HEK293 (cell line): ENCODE data around the gene CCNK.

Source experiments
- CTCF ChIA-PET: fragments of 350-600 bp; formaldehyde crosslinking; extraction: SDS; loops from one replicate; lab custom pipeline; 2021; ENCODE audit warnings: antibody characterized with exemption; lab: Yijun Ruan, JAX
- POLR2A ChIA-PET: fragments of 300-600 bp; formaldehyde crosslinking; extraction: SDS; loops from one replicate; lab custom pipeline; 2020; ENCODE audit warnings: antibody characterized with exemption, inconsistent platforms; lab: Yijun Ruan, JAX
- H3K27ac ChIP-seq: fragments of 200-500 bp; sonication (Bioruptor generic); 2 replicates; pipeline ENCODE4 v1.5.1; 2014; ENCODE audit warnings: low read depth, low read length, control low read depth, inconsistent platforms; ENCODE audit errors: extremely low read depth
- H3K36me3 ChIP-seq, 2 experiments: fragments of 200-500 bp in 1 of 2; sonication (Bioruptor generic) in 1 of 2; 1 replicate in 1 of 2; 2 replicates in 1 of 2; pipeline ENCODE4 v1.5.1; 2014 to 2017; ENCODE audit warnings: inconsistent platforms in 2 of 2, low read length in 2 of 2; ENCODE audit not compliant: control insufficient read depth in 2 of 2, insufficient read depth in 1 of 2
- H3K4me1 ChIP-seq: fragments of 200-500 bp; sonication (Bioruptor generic); 2 replicates; pipeline ENCODE4 v1.5.1; 2014; ENCODE audit warnings: mild to moderate bottlenecking, low read length, inconsistent platforms; ENCODE audit not compliant: control insufficient read depth, insufficient read depth
- H3K4me3 ChIP-seq: 2 replicates; pipeline ENCODE4 v1.5.1; 2011; ENCODE audit warnings: low read depth, mild to moderate bottlenecking, control low read depth, low read length, moderate library complexity
- H3K9me3 ChIP-seq: fragments of 200-500 bp; sonication (Bioruptor generic); 2 replicates; pipeline ENCODE4 v1.5.1; 2014; ENCODE audit warnings: low read depth, low read length, inconsistent platforms; ENCODE audit not compliant: control insufficient read depth, insufficient read depth
- ELK4 ChIP-seq: IDR thresholded peaks from 2 replicates; pipeline ENCODE4 v1.6.1; 2011; ENCODE audit warnings: mild to moderate bottlenecking, low read depth, low read length, borderline replicate concordance
- GLIS2 ChIP-seq: fragments of 450-650 bp; formaldehyde crosslinking; IDR thresholded peaks from 2 replicates; pipeline ENCODE4 v1.5.1; 2016; ENCODE audit warnings: missing biosample characterization, missing genetic modification characterization
- OSR2 ChIP-seq: fragments of 450-650 bp; formaldehyde crosslinking; IDR thresholded peaks from 2 replicates; pipeline ENCODE4 v1.5.1; 2016; ENCODE audit warnings: missing biosample characterization, missing genetic modification characterization
- PRDM6 ChIP-seq: fragments of 450-650 bp; formaldehyde crosslinking; IDR thresholded peaks from 2 replicates; pipeline ENCODE4 v1.5.1; 2017; ENCODE audit warnings: missing biosample characterization, missing genetic modification characterization
- SP2 ChIP-seq: fragments of 450-650 bp; formaldehyde crosslinking; IDR thresholded peaks from 2 replicates; pipeline ENCODE4 v1.5.1; 2016; ENCODE audit warnings: missing biosample characterization, missing genetic modification characterization
- SP7 ChIP-seq: fragments of 450-650 bp; formaldehyde crosslinking; IDR thresholded peaks from 2 replicates; pipeline ENCODE4 v1.5.1; 2016; ENCODE audit warnings: missing biosample characterization, missing genetic modification characterization
- ZNF274 ChIP-seq, 2 experiments: fragments of 200-500 bp in 1 of 2; fragments of 450-650 bp in 1 of 2; sonication (Bioruptor generic) in 1 of 2; formaldehyde crosslinking in 1 of 2; IDR thresholded peaks; 2 replicates each; pipeline versions ENCODE4 v1.5.1 to v1.6.1; 2014 to 2016; ENCODE audit warnings: borderline replicate concordance in 1 of 2, inconsistent platforms in 1 of 2, low read length in 1 of 2, missing biosample characterization in 1 of 2, missing genetic modification characterization in 1 of 2
- ZNF394 ChIP-seq: fragments of 450-650 bp; formaldehyde crosslinking; IDR thresholded peaks from 2 replicates; pipeline ENCODE4 v1.5.1; 2016; ENCODE audit warnings: missing biosample characterization, missing genetic modification characterization, mild to moderate bottlenecking, moderate library complexity, borderline replicate concordance
- ZNF501 ChIP-seq: fragments of 450-650 bp; formaldehyde crosslinking; IDR thresholded peaks from 2 replicates; pipeline ENCODE4 v1.5.1; 2016; ENCODE audit warnings: missing biosample characterization, missing genetic modification characterization
- ZNF510 ChIP-seq: fragments of 450-650 bp; formaldehyde crosslinking; IDR thresholded peaks from 2 replicates; pipeline ENCODE4 v1.5.1; 2018; ENCODE audit warnings: mild to moderate bottlenecking, missing genetic modification characterization, missing biosample characterization; ENCODE audit not compliant: insufficient replicate concordance
- ZNF610 ChIP-seq: fragments of 450-650 bp; formaldehyde crosslinking; IDR thresholded peaks from 2 replicates; pipeline ENCODE4 v1.5.1; 2016; ENCODE audit warnings: missing biosample characterization, missing genetic modification characterization, borderline replicate concordance
- ZNF623 ChIP-seq: fragments of 450-650 bp; formaldehyde crosslinking; IDR thresholded peaks from 2 replicates; pipeline ENCODE4 v1.5.1; 2016; ENCODE audit warnings: missing biosample characterization, missing genetic modification characterization
- ZNF624 ChIP-seq: fragments of 450-650 bp; formaldehyde crosslinking; IDR thresholded peaks from 2 replicates; pipeline ENCODE4 v1.5.1; 2017; ENCODE audit warnings: missing biosample characterization, missing genetic modification characterization
- ZNF664 ChIP-seq: fragments of 450-650 bp; formaldehyde crosslinking; IDR thresholded peaks from 2 replicates; pipeline ENCODE4 v1.5.1; 2016; ENCODE audit warnings: missing biosample characterization, missing genetic modification characterization
- ZNF704 ChIP-seq: fragments of 450-650 bp; formaldehyde crosslinking; IDR thresholded peaks from 2 replicates; pipeline ENCODE4 v1.5.1; 2016; ENCODE audit warnings: missing biosample characterization, missing genetic modification characterization

The CCNK gene

GRCh38 chr14:99461411-99462085, 19.7 kb upstream of the CCNK start:
- H3K36me3 ChIP-seq: peaks cover 7 to 48% of the 10 kb centered on the region in 2 experiments
- TF ChIP-seq ZNF664 (tag by site-specific recombination): peak; percentile 81; the same call in 1 of the 2 replicates
- TF ChIP-seq ZNF394 (tag by site-specific recombination): no peak
- TF ChIP-seq, all 188 proteins: peak for 1
- H3K27ac ChIP-seq: no peak overlapping the region
- no peak overlapping the region for H3K4me3 ChIP-seq
- H3K4me1 ChIP-seq: no peaks in the 10 kb centered on the region
- CTCF ChIA-PET: interaction anchor here (0.6 to 1.7 kb wide), 7 partner anchors 13 to 72 kb away, joined by 3 to 6 read pairs (median 3); no protein-coding TSS in a partner anchor
- POLR2A ChIA-PET: no interaction called here
- no peaks in the 10 kb centered on the region for H3K9me3 ChIP-seq

GRCh38 chr14:99462210-99462609, 19.0 kb upstream of the CCNK start:
- TF ChIP-seq ZNF704 (tag by site-specific recombination) (no peak), ZNF510 (tag by site-specific recombination) (no peak), SP2 (tag by site-specific recombination) (no peak)
- Histone ChIP-seq H3K36me3 (peaks cover 7 to 42% of the 10 kb centered on the region in 2 experiments), H3K4me1 (peaks cover 2% of the 10 kb centered on the region; the same call in 1 of the 2 replicates), H3K4me3 (no peak overlapping the region), H3K9me3 (no peaks in the 10 kb centered on the region), H3K27ac (no peak overlapping the region)
- ChIA-PET POLR2A (no interaction called here), CTCF (interaction anchor here (1.2 to 1.7 kb wide), 2 partner anchors 13 to 73 kb away, joined by 3 to 6 read pairs; no protein-coding TSS in a partner anchor)

GRCh38 chr14:99463974-99464373, 17.2 kb upstream of the CCNK start:
- Histone ChIP-seq H3K4me1 (peaks cover 8% of the 10 kb centered on the region), H3K9me3 (no peaks in the 10 kb centered on the region), H3K4me3 (no peak overlapping the region), H3K36me3 (peaks cover 4 to 30% of the 10 kb centered on the region in 2 experiments; a peak in 2 of 3 replicates), H3K27ac (no peak overlapping the region)
- POLR2A ChIA-PET: no interaction called here
- CTCF ChIA-PET: interaction anchor here (1.5 kb wide), 1 partner anchor 8 kb away, joined by 6 read pairs; no protein-coding TSS in a partner anchor
- TF ChIP-seq ZNF623 (tag by site-specific recombination): no peak
- TF ChIP-seq ZNF274 (IDR thresholded peaks at IDR 0.05; ENCODE audit: low read length): no peak
- TF ChIP-seq ZNF274 (tag by site-specific recombination; IDR thresholded peaks at IDR 0.05; ENCODE audit: borderline replicate concordance): no peak
- no peak for TF ChIP-seq OSR2
- no peak for TF ChIP-seq ELK4
- TF ChIP-seq SP7 (tag by site-specific recombination): no peak
- TF ChIP-seq ZNF624 (tag by site-specific recombination): no peak
- no peak for TF ChIP-seq ZNF501

GRCh38 chr14:99465288-99465687, 15.9 kb upstream of the CCNK start:
- POLR2A ChIA-PET: interaction anchor here (0.8 kb wide), 1 partner anchor 16 kb away, joined by 3 read pairs; the partner anchor contains the start of genes CCNK and SETD3
- Histone ChIP-seq H3K9me3 (no peaks in the 10 kb centered on the region), H3K4me1 (peaks cover 16% of the 10 kb centered on the region), H3K36me3 (peaks cover 0 to 21% of the 10 kb centered on the region in 2 experiments; a peak in 1 of 3 replicates), H3K4me3 (no peak overlapping the region)
- TF ChIP-seq ZNF610 (tag by site-specific recombination): no peak
- no peak for TF ChIP-seq GLIS2 (tag by site-specific recombination)
- no peak for TF ChIP-seq PRDM6 (tag by site-specific recombination)
- TF ChIP-seq, all 188 proteins: peak for 0
- CTCF ChIA-PET: no interaction called here
- H3K27ac ChIP-seq: no peak overlapping the region
